MCF 10A (cell line): ENCODE measurements around the gene GTF3C2. TPM values are rescaled to one million over a fixed set of nuclear protein-coding genes. Genes with fewer than 3 reads are reported as not detected.

ENCODE experiments used
- BruUV-seq: library from RNA; stranded (reverse); fragments of 400-500 nt; replicated peaks from 2 replicates; lab custom pipeline; 2021; lab: Mats Ljungman, UMichigan
- CTCF ChIA-PET: fragments of 300-600 bp; sonication (Branson Sonifier 250); formaldehyde crosslinking; extraction: SDS; loops from one replicate; lab custom pipeline; 2021; ENCODE audit warnings: antibody characterized with exemption, inconsistent platforms; lab: Yijun Ruan, JAX
- POLR2A ChIA-PET: fragments of 300-600, 350-650 bp; sonication (Branson Sonifier 250); formaldehyde crosslinking; extraction: SDS; loops from one replicate; lab custom pipeline; 2020; ENCODE audit warnings: antibody characterized with exemption, inconsistent platforms; lab: Yijun Ruan, JAX
- DNase-seq: peaks from one replicate; pipeline ENCODE4 v3.0.0-alpha.2; 2018; ENCODE audit not compliant: unreplicated experiment
- H3K27ac Mint-ChIP-seq: one replicate; pipeline ENCODE4 v1.8.0; 2022; ENCODE audit warnings: mild to moderate bottlenecking, low read depth, mixed read lengths; ENCODE audit not compliant: unreplicated experiment
- H3K27me3 Mint-ChIP-seq: one replicate; pipeline ENCODE4 v1.8.0; 2022; ENCODE audit warnings: mixed read lengths; ENCODE audit not compliant: insufficient read depth, unreplicated experiment
- H3K36me3 Mint-ChIP-seq: one replicate; pipeline ENCODE4 v1.8.0; 2022; ENCODE audit warnings: mild to moderate bottlenecking, moderate library complexity, mixed read lengths; ENCODE audit not compliant: insufficient read depth, unreplicated experiment
- H3K4me1 Mint-ChIP-seq: one replicate; pipeline ENCODE4 v1.8.0; 2022; ENCODE audit warnings: mixed read lengths; ENCODE audit not compliant: insufficient read depth, unreplicated experiment
- H3K4me3 Mint-ChIP-seq: one replicate; pipeline ENCODE4 v1.8.0; 2022; ENCODE audit warnings: mild to moderate bottlenecking, moderate library complexity, mixed read lengths; ENCODE audit not compliant: unreplicated experiment
- H3K9me3 Mint-ChIP-seq: one replicate; pipeline ENCODE4 v1.8.0; 2022; ENCODE audit warnings: mixed read lengths; ENCODE audit not compliant: unreplicated experiment
- CTCF ChIP-seq: fragments of 200-600 bp; IDR thresholded peaks from one replicate; pipeline ENCODE4 v1.8.0; 2022; ENCODE audit warnings: antibody characterized with exemption, mild to moderate bottlenecking; ENCODE audit not compliant: unreplicated experiment
- intact Hi-C: fragments of 100-400 bp; cut with micrococcal nuclease; formaldehyde crosslinking; loops from 2 replicates; pipeline ENCODE4 v1.14.1; 2022
- total RNA-seq: library from RNA; stranded (reverse); gene quantifications from 2 replicates; pipeline ENCODE4 v1.2.3, GENCODE V29; 2022

Gene GTF3C2
- total RNA-seq, 1 experiment from 2014 or later = 47.8 TPM

DNA sequence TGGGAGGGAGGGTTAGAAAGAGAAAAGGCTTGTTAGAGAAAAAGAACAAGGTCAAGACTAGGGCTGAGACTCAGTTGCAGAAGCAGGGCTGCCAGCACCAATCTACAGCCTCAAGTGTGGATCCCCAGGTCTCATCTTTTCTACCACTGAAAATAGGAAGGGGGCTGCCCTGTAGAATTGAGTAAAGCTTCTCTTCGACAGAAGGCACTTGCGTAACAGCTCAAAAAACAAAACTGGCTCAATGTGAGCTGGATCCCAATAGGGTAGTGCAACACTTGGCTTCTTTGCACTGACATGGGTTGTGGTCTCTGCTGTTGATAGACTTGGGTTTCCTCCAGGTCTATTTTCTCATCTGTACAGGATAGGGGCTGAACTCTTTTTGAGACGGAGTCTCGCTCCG is 31.8 kb downstream of the GTF3C2 start:
- Mint-ChIP-seq H3K27ac (peak overlapping the region; percentile 99), H3K4me1 (peaks cover 23% of the 10 kb centered on the region), H3K4me3 (peak overlapping the region; percentile 91), H3K27me3 (no peaks in the 10 kb centered on the region), H3K9me3 (no peaks in the 10 kb centered on the region), H3K36me3 (peaks cover 67% of the 10 kb centered on the region)
- BruUV-seq = no TSS peak
- TF ChIP-seq CTCF = no peak
- ChIA-PET POLR2A (interaction anchor here (0.5 to 5.6 kb wide), 10 partner anchors 12 to 85 kb away, joined by 3 to 142 read pairs (median 13); partner anchors contain the start of genes EIF2B4, GTF3C2, PPM1G and SNX17), CTCF (interaction anchor here (0.6 to 7.8 kb wide), 2 partner anchors 45 to 353 kb away, joined by 3 to 47 read pairs; partner anchors contain the start of genes EIF2B4 and SNX17)
- no peak for DNase-seq
- intact Hi-C loops = no loop called here

- H3K27me3 Mint-ChIP-seq = no peaks in the 10 kb centered on the region
- BruUV-seq = no TSS peak
- POLR2A ChIA-PET = interaction anchor here (0.6 to 5.6 kb wide), 24 partner anchors 9 to 1481 kb away, joined by 3 to 142 read pairs (median 10); partner anchors contain the start of genes AGBL5, EIF2B4, GTF3C2 and OST4
- no peaks in the 10 kb centered on the region for H3K9me3 Mint-ChIP-seq
- TF ChIP-seq CTCF = no peak
- H3K4me1 Mint-ChIP-seq = peaks cover 23% of the 10 kb centered on the region
- peak; percentile 55 for DNase-seq
- intact Hi-C loops = no loop called here
- H3K4me3 Mint-ChIP-seq = peak overlapping the region; percentile 91
- CTCF ChIA-PET = interaction anchor here (0.5 to 7.8 kb wide), 6 partner anchors 8 to 406 kb away, joined by 3 to 47 read pairs (median 5); partner anchors contain the start of genes EIF2B4 and SNX17
- H3K27ac Mint-ChIP-seq = peak overlapping the region; percentile 99
- peaks cover 60% of the 10 kb centered on the region for H3K36me3 Mint-ChIP-seq
Measured at GRCh38 chr2:27323596-27324285, 32.8 kb downstream of the GTF3C2 start.

DNA sequence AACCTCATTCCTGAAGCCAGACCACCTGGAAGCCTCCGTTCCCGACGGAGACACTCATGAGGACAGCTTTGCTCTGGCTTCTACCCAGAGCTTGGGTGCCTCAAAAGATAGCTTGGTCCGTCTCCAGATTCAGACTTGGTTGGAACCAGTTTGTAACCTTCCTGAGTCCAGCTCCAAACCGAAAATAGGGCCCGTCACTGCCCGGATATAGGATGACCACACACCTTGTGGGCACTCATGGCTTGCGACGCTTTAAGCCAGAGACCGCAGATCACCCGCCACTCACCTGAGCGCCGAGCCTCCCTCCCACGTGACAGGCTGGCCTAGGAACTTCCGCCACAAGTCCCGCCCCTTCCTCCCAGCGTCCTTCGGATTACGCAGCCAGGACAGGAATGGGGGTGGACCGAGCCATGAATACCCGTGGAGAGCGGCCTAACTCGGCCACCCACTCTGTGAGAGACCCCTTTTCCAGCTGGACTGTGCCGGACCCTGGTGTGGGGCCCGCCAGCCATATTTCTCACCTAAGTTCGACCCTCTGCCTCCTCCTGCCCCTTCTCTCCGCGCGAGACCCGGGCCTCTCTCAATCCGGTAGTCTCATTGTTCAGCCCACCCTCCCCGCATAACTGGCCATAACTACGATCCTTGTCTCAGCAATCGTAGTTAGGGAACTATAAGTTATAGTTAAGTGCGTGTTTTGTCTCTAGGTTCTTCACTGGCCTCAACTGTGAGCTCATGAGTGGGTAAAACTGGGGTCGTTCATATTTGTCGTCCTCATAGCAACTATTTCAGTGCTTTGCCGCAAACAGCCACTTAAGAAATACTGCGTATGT is 33.6 kb downstream of the GTF3C2 start, which contains the start of gene MPV17:
MPV17 (minus strand) TSS at position 332 of the 830 bp plus-strand sequence. CDS start 580 bp downstream, outside the sequence.
- Mint-ChIP-seq H3K27ac (peak within 1 kb of the TSS; percentile 99), H3K36me3 (peaks cover 56% of the 10 kb centered on the region), H3K4me1 (peaks cover 23% of the 10 kb centered on the region), H3K27me3 (no peaks in the 10 kb centered on the region), H3K4me3 (peak within 1 kb of the TSS; percentile 91), H3K9me3 (no peaks in the 10 kb centered on the region)
- no peak for TF ChIP-seq CTCF
- intact Hi-C loops = no loop called here
- peak; percentile 95 for DNase-seq
- ChIA-PET CTCF (interaction anchor here (0.5 to 7.8 kb wide), 10 partner anchors 9 to 405 kb away, joined by 3 to 47 read pairs (median 6); partner anchors contain the start of genes EIF2B4 and SNX17), POLR2A (interaction anchor here (0.6 to 5.6 kb wide), 35 partner anchors 10 to 1482 kb away, joined by 3 to 142 read pairs (median 6); partner anchors contain the start of genes AGBL5, EIF2B4, GTF3C2 and OST4)
- BruUV-seq = TSS peak; percentile 93
